Activated naive CD4-positive, alpha-beta T cell treated with anti-CD3 and anti-CD28 coated beads, Interleukin-2, amount 10 ng/mL, durations not matched to agents 5 hours and 36 hours (primary cell): Measurements from ENCODE around the gene WDR17. TPM values are rescaled to one million over a fixed set of nuclear protein-coding genes. Genes with fewer than 3 reads are reported as not detected.

Experiments
- total RNA-seq, 2 experiments: library from RNA; stranded (reverse); gene quantifications; one replicate each; pipeline ENCODE4 v1.2.3, GENCODE V29; 2021

The WDR17 gene
- total RNA-seq: under 1 TPM; 0.25 to 0.39 TPM

DNA sequence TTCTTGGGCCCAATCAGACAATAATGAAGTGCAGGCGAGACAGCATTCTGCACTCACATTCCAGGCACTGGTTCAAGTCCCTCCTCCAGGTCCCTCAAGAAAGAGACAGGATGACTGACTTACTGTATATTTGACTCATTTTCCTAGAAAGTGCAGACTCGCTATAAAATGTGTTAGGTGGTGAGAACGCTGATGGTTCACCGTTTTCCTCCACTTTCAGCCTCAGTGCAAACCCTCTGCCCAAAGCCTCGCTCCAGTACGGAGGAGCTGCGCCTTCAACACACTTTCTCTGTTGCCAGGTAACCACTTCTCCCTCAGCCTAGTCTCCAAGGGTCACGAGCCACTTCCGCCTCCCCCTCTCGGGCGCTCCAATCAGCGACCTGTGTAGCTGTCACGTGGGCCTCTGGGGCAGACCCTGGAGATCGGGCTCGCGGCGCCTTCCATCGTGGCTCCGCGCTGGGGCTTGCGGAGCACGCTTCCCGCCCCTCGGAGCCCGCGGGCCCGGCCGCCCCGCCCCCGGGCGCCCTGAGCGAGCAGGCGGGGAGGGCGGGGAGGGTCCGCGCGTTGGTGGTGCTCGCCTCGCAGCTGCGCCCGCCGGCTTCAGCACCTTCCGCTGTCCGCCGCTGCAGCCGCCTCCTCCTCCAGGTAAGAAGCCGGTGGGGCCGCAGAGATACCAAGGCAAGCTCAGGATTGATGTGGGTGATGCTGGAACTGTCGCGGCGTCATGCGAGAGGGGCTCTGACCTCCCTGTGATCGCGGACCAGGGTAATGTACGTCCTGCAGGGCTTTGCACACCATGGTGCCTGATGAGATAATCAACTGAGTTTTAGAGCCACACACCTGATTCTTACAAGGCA, at the start of gene WDR17:
WDR17 (plus strand) TSS at position 407 of the 857 bp plus-strand sequence. CDS start 45,740 bp downstream, outside the sequence.

DNA sequence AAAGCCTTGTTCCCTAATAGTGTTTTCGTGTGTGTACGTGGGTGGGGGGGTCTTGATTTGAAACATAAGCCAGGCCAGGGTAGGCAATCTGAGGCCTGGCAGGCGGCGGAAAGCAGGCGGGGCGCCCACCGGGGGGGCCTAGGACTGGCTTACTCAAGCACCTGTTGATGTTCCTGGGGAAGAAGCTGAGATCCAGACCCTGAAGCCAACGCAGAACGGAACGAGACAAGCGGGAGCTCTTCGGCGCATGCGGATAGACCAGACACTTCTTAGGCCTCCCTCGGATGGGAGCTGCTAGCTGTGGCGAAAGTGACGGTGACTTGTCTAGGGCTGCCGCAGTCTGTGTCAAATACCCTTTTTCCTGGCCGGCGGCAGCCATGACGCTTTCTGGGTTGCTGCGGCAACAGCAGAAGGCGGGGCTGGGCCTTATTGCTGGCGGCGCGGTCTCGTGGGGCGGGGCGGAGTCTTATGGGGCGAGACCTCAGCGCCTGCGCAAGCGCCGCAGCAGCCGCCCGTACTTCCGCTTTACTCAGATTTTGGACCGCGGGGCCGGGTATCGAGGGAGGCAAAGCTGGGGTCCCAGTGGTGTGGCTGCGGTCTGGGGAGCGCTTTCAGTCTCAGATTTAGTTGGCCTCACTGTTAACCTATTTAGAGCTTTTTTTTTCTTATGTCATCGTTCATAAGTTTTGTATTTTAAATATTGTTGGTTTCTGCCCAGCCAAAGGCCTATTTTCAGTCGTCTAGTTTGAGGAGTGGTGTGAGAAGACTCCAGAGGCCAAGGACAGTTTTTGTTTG, 129.7 kb downstream of the WDR17 start, which contains the start of gene SPATA4:
SPATA4 (minus strand) TSS at position 402 of the 795 bp plus-strand sequence; CDS start at position 379, 23 bp downstream.

Other genes with a start within 250 kb of the WDR17 start
- gene SPATA4, start 129.7 kb downstream of the WDR17 start, total RNA-seq: not detected
- not detected for gene ASB5, start 203.4 kb downstream of the WDR17 start, total RNA-seq